ENCODE data around the gene ABCC11. TPM values are rescaled to one million over a fixed set of nuclear protein-coding genes. Genes with fewer than 3 reads are reported as not detected.

Gene ABCC11
- total and polyA plus RNA-seq, 2 donors (not counting 1 experiment from before 2014, with no cell fraction given) = 0.09 TPM; not detected in 1

- intact Hi-C loops (cut with micrococcal nuclease) = no loop called here
- DNase-seq (no peak), ATAC-seq (ENCODE audit: low read depth) (no peak)
- Mint-ChIP-seq H3K27ac (no peak overlapping the region), H3K9me3 (ENCODE audit: insufficient read depth) (no peaks in the 10 kb centered on the region), H3K4me3 (no peak overlapping the region), H3K27me3 (peaks cover 12% of the 10 kb centered on the region), H3K4me1 (no peaks in the 10 kb centered on the region)
- no peak overlapping the region for H3K4me3 ChIP-seq (ENCODE audit: control extremely low read depth in 1 of 5, extremely low read depth in 1 of 5, insufficient read depth in 1 of 5, low read depth in 2 of 5, low read length in 4 of 5)
- no peaks in the 10 kb centered on the region for H3K36me3 ChIP-seq (replicated peaks in 1 of 2; ENCODE audit: control extremely low read depth in 1 of 2, control insufficient read depth in 1 of 2, extremely low read depth in 1 of 2, insufficient read depth in 2 of 2, low read length in 1 of 2)
- H3K9ac ChIP-seq (ENCODE audit: low read length) = no peak overlapping the region
- POLR2A ChIA-PET = no interaction called here
- no peaks in the 10 kb centered on the region for H3K9me3 ChIP-seq (ENCODE audit: control extremely low read depth in 1 of 3, control insufficient read depth in 2 of 3, insufficient read depth in 1 of 3, low read length in 2 of 3)
- WGBS (ENCODE audit: insufficient coverage) = 92% methylated on average over 1 of the region's 5 CpGs
- no peaks in the 10 kb centered on the region for H3K79me2 ChIP-seq (ENCODE audit: control insufficient read depth, insufficient read depth, low read length)
- H2AFZ ChIP-seq (ENCODE audit: insufficient read depth, low read depth, low read length, poor library complexity, severe bottlenecking) = no peak overlapping the region
- TF ChIP-seq CTCF (IDR thresholded peaks at IDR 0.05) = no peak
- TF ChIP-seq EZH2 (IDR thresholded peaks at IDR 0.05; ENCODE audit: borderline replicate concordance, insufficient read depth, low read depth, low read length, poor library complexity, severe bottlenecking) = no peak
- H3K27me3 ChIP-seq (replicated peaks in 1 of 4; ENCODE audit: control extremely low read depth in 1 of 4, control insufficient read depth in 3 of 4, insufficient read depth in 4 of 4, low read length in 3 of 4) = peaks cover 0 to 4% (median 0%) of the 10 kb centered on the region in 4 experiments
- H3K27ac ChIP-seq (ENCODE audit: low read length in 2 of 2) = no peak overlapping the region
- no peaks in the 10 kb centered on the region for H4K20me1 ChIP-seq (ENCODE audit: control insufficient read depth, insufficient read depth, low read length, poor library complexity, severe bottlenecking)
- CTCF ChIA-PET = no interaction called here
- H3K4me1 ChIP-seq (ENCODE audit: control insufficient read depth in 2 of 2, insufficient read depth in 2 of 2, low read length in 2 of 2) = no peaks in the 10 kb centered on the region
- no peak overlapping the region for H3K4me2 ChIP-seq (replicated peaks; ENCODE audit: low read depth, low read length, poor library complexity, severe bottlenecking)
These were observed 52.3 kb downstream of the ABCC11 start for GRCh38 chr16:48194828-48195556.

GRCh38 chr16:48193846-48194245 lies 53.5 kb downstream of the ABCC11 start:
- no peak overlapping the region for H3K4me2 ChIP-seq (replicated peaks; ENCODE audit: low read depth, low read length, poor library complexity, severe bottlenecking)
- POLR2A ChIA-PET = no interaction called here
- H3K27ac ChIP-seq (ENCODE audit: low read length in 2 of 2) = no peak overlapping the region
- no peaks in the 10 kb centered on the region for H3K4me1 Mint-ChIP-seq
- no peak overlapping the region for H3K4me3 ChIP-seq (ENCODE audit: control extremely low read depth in 1 of 5, extremely low read depth in 1 of 5, insufficient read depth in 1 of 5, low read depth in 2 of 5, low read length in 4 of 5)
- H3K4me3 Mint-ChIP-seq = no peak overlapping the region
- no peak overlapping the region for H3K27ac Mint-ChIP-seq
- no peaks in the 10 kb centered on the region for H4K20me1 ChIP-seq (ENCODE audit: control insufficient read depth, insufficient read depth, low read length, poor library complexity, severe bottlenecking)
- TF ChIP-seq CTCF (IDR thresholded peaks at IDR 0.05) = no peak
- CTCF ChIA-PET = no interaction called here
- DNase-seq (no peak), ATAC-seq (ENCODE audit: low read depth) (no peak)
- H3K79me2 ChIP-seq (ENCODE audit: control insufficient read depth, insufficient read depth, low read length) = no peaks in the 10 kb centered on the region
- H3K4me1 ChIP-seq (ENCODE audit: control insufficient read depth in 2 of 2, insufficient read depth in 2 of 2, low read length in 2 of 2) = no peaks in the 10 kb centered on the region
- H3K9me3 Mint-ChIP-seq (ENCODE audit: insufficient read depth) = no peaks in the 10 kb centered on the region
- WGBS (ENCODE audit: insufficient coverage) = 79% methylated on average over 6 of the region's 7 CpGs
- H2AFZ ChIP-seq (ENCODE audit: insufficient read depth, low read depth, low read length, poor library complexity, severe bottlenecking) = no peak overlapping the region
- no peaks in the 10 kb centered on the region for H3K36me3 ChIP-seq (replicated peaks in 1 of 2; ENCODE audit: control extremely low read depth in 1 of 2, control insufficient read depth in 1 of 2, extremely low read depth in 1 of 2, insufficient read depth in 2 of 2, low read length in 1 of 2)
- H3K9ac ChIP-seq (ENCODE audit: low read length) = no peak overlapping the region
- peaks cover 9% of the 10 kb centered on the region for H3K27me3 Mint-ChIP-seq
- H3K27me3 ChIP-seq (replicated peaks in 1 of 4; ENCODE audit: control extremely low read depth in 1 of 4, control insufficient read depth in 3 of 4, insufficient read depth in 4 of 4, low read length in 3 of 4) = peaks cover 0 to 4% (median 0%) of the 10 kb centered on the region in 4 experiments
- H3K9me3 ChIP-seq (ENCODE audit: control extremely low read depth in 1 of 3, control insufficient read depth in 2 of 3, insufficient read depth in 1 of 3, low read length in 2 of 3) = no peaks in the 10 kb centered on the region
- intact Hi-C loops (cut with micrococcal nuclease) = no loop called here
